OCI-LY7 (cell line): ENCODE results near the gene OR52D1. TPM values are rescaled to one million over a fixed set of nuclear protein-coding genes. Genes with fewer than 3 reads are reported as not detected.

Experiments used
- BruUV-seq: library from RNA; stranded (reverse); fragments of 400-500 nt; replicated peaks from 2 replicates; lab custom pipeline; 2021; lab: Mats Ljungman, UMichigan
- CTCF ChIA-PET: fragments of 300-600 bp; sonication (Branson Sonifier 250); formaldehyde crosslinking; loops from one replicate; lab custom pipeline; 2022; ENCODE audit warnings: antibody characterized with exemption; ENCODE audit not compliant: unreplicated experiment; lab: Charles Lee
- POLR2A ChIA-PET: fragments of 300-600 bp; sonication (Branson Sonifier 250); formaldehyde crosslinking; loops from one replicate; lab custom pipeline; 2022; ENCODE audit warnings: antibody characterized with exemption; lab: Charles Lee
- DNase-seq: peaks from one replicate; pipeline ENCODE4 v3.0.0-alpha.2; 2015; ENCODE audit warnings: low spot score
- H2AFZ ChIP-seq: fragments of 200-600 bp; sonication (generic), shearing (Covaris generic); 2 replicates; pipeline ENCODE4 v1.6.1; 2014; ENCODE audit warnings: mild to moderate bottlenecking, antibody characterized with exemption, low read length, moderate library complexity
- H3K27ac ChIP-seq: fragments of 200-600 bp; sonication (generic); 2 replicates; pipeline ENCODE4 v1.5.1; 2014; ENCODE audit warnings: mixed run types, low read depth, mild to moderate bottlenecking, moderate library complexity, low read length, inconsistent platforms; ENCODE audit not compliant: poor library complexity, severe bottlenecking
- H3K36me3 ChIP-seq: fragments of 200-600 bp; sonication (generic); 2 replicates; pipeline ENCODE4 v1.6.1; 2014; ENCODE audit warnings: mild to moderate bottlenecking, antibody characterized with exemption, low read length, moderate library complexity, mixed read lengths; ENCODE audit not compliant: insufficient read depth
- H3K4me1 ChIP-seq: fragments of 200-600 bp; sonication (generic); 2 replicates; pipeline ENCODE4 v1.5.1; 2014; ENCODE audit warnings: mild to moderate bottlenecking, low read length; ENCODE audit not compliant: insufficient read depth, poor library complexity, severe bottlenecking
- H3K4me2 ChIP-seq: fragments of 200-600 bp; sonication (generic); 2 replicates; pipeline ENCODE4 v1.6.1; 2014; ENCODE audit warnings: mild to moderate bottlenecking, low read length
- H3K4me3 ChIP-seq: fragments of 200-600 bp; sonication (generic); 2 replicates; pipeline ENCODE4 v1.5.1; 2014; ENCODE audit warnings: mild to moderate bottlenecking, low read depth, low read length; ENCODE audit not compliant: poor library complexity, severe bottlenecking
- H3K79me2 ChIP-seq: fragments of 200-600 bp; sonication (generic); 2 replicates; pipeline ENCODE4 v1.6.1; 2016; ENCODE audit warnings: low read depth, mild to moderate bottlenecking, low read length, moderate library complexity, mixed read lengths; ENCODE audit not compliant: insufficient read depth
- H3K9me2 ChIP-seq: fragments of 200-600 bp; sonication (generic); 2 replicates; pipeline ENCODE4 v1.6.1; 2016; ENCODE audit warnings: mild to moderate bottlenecking, low read length, mixed read lengths; ENCODE audit not compliant: insufficient read depth
- H3K9me3 ChIP-seq: fragments of 200-600 bp; sonication (generic); 2 replicates; pipeline ENCODE4 v1.6.1; 2014; ENCODE audit warnings: mild to moderate bottlenecking, mixed run types, low read length, mixed read lengths
- H4K20me1 ChIP-seq: fragments of 200-600 bp; sonication (generic); 2 replicates; pipeline ENCODE4 v1.6.1; 2014; ENCODE audit warnings: mild to moderate bottlenecking, antibody characterized with exemption, low read length, moderate library complexity, mixed read lengths; ENCODE audit not compliant: insufficient read depth
- EZH2phosphoT487 ChIP-seq: fragments of 200-600 bp; sonication (generic); IDR thresholded peaks from 2 replicates; pipeline ENCODE4 v1.6.1; 2018; ENCODE audit warnings: low read depth, borderline replicate concordance, mild to moderate bottlenecking, mixed run types, antibody characterized with exemption, low read length, moderate library complexity, mixed read lengths
- intact Hi-C: fragments of 100-400 bp; cut with micrococcal nuclease; formaldehyde crosslinking; loops from one replicate; pipeline ENCODE4 v1.10.0; 2022; ENCODE audit not compliant: unreplicated experiment
- total RNA-seq, 2 experiments: library from RNA; depleted of rRNA in 1 of 2; stranded (reverse); fragments of >200 nt in 1 of 2; shearing (Covaris generic) in 1 of 2; gene quantifications; 2 replicates each; pipeline ENCODE4 v1.2.3, GENCODE V29; 2014 to 2022
- TF ChIP-seq, protein P1 (sequence below): fragments of 200-600 bp; sonication (generic); conservative IDR thresholded peaks from 2 replicates; pipeline ENCODE4 v1.5.1; 2014; ENCODE audit warnings: mild to moderate bottlenecking, antibody characterized with exemption, low read length, moderate library complexity, mixed read lengths

Gene OR52D1
- total RNA-seq, 2 experiments from 2014 or later = not detected

DNA sequence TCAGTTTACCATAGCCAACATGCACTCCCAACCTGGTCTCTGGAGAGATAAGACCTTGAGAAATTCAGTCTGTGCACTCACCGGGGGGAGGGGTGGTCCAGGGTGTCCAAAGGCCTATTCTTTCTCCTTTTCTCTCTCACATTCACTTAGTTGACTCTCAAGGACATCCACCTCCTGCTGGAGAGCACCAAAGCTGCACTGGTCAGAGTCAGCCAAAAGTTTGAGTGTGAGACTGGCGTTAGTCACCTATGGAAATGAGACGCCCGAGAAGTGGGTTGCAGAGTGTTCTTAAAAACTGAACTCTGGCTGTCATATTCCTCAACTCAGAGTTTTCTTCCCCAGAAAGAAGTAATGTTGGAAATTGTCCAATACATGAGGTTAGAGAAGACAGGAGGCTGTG lies 33.1 kb downstream of the OR52D1 start:
- POLR2A ChIA-PET = no interaction called here
- intact Hi-C loops = no loop called here
- H3K4me1 ChIP-seq = no peaks in the 10 kb centered on the region
- no peak overlapping the region for H2AFZ ChIP-seq
- no peak overlapping the region for H3K4me2 ChIP-seq
- H3K9me3 ChIP-seq = no peaks in the 10 kb centered on the region
- no peaks in the 10 kb centered on the region for H3K9me2 ChIP-seq
- DNase-seq = no peak
- no peaks in the 10 kb centered on the region for H4K20me1 ChIP-seq
- no peak overlapping the region for H3K27ac ChIP-seq
- TF ChIP-seq, protein P1, sequence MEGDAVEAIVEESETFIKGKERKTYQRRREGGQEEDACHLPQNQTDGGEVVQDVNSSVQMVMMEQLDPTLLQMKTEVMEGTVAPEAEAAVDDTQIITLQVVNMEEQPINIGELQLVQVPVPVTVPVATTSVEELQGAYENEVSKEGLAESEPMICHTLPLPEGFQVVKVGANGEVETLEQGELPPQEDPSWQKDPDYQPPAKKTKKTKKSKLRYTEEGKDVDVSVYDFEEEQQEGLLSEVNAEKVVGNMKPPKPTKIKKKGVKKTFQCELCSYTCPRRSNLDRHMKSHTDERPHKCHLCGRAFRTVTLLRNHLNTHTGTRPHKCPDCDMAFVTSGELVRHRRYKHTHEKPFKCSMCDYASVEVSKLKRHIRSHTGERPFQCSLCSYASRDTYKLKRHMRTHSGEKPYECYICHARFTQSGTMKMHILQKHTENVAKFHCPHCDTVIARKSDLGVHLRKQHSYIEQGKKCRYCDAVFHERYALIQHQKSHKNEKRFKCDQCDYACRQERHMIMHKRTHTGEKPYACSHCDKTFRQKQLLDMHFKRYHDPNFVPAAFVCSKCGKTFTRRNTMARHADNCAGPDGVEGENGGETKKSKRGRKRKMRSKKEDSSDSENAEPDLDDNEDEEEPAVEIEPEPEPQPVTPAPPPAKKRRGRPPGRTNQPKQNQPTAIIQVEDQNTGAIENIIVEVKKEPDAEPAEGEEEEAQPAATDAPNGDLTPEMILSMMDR = no peak
- TF ChIP-seq EZH2phosphoT487 = no peak
- BruUV-seq = no TSS peak
- no peak overlapping the region for H3K4me3 ChIP-seq
- H3K79me2 ChIP-seq = no peaks in the 10 kb centered on the region
- CTCF ChIA-PET = no interaction called here
- no peaks in the 10 kb centered on the region for H3K36me3 ChIP-seq

- no peak for DNase-seq
- Histone ChIP-seq H3K79me2 (no peaks in the 10 kb centered on the region), H2AFZ (no peak overlapping the region), H3K4me3 (no peak overlapping the region), H3K4me1 (no peaks in the 10 kb centered on the region), H3K36me3 (no peaks in the 10 kb centered on the region), H4K20me1 (no peaks in the 10 kb centered on the region), H3K9me3 (no peaks in the 10 kb centered on the region), H3K9me2 (no peaks in the 10 kb centered on the region), H3K27ac (no peak overlapping the region), H3K4me2 (no peak overlapping the region)
- no peak for TF ChIP-seq EZH2phosphoT487
- TF ChIP-seq, protein P1 = no peak
- BruUV-seq = no TSS peak
- POLR2A ChIA-PET = no interaction called here
- intact Hi-C loops = no loop called here
- CTCF ChIA-PET = no interaction called here
These were observed 33.8 kb downstream of the OR52D1 start for GRCh38 chr11:5522308-5522707.

DNA sequence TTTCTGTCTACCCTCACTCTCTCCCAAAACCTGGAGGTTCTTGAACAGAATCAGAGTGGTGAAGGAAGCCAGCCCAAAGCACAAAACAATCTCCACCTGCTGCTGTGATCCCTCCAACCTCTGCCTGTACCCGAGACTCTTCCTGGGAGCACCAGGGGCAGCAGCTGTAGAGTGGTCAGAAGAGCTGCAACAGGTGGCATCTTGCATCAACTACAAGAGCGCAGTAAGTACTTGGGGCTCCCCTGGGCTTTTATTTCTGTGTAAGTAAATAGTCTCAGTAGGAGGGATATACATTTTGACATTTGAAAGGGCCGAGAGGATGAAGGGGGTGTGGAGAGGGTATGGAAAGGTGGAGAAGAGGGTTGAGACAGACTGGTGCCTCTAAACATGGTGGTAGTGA lies 36.3 kb downstream of the OR52D1 start:
- TF ChIP-seq, protein P1 = no peak
- TF ChIP-seq EZH2phosphoT487 = no peak
- no peaks in the 10 kb centered on the region for H3K9me2 ChIP-seq
- intact Hi-C loops = no loop called here
- no peak overlapping the region for H3K4me2 ChIP-seq
- ChIA-PET POLR2A (no interaction called here), CTCF (no interaction called here)
- no peaks in the 10 kb centered on the region for H3K36me3 ChIP-seq
- no peaks in the 10 kb centered on the region for H3K79me2 ChIP-seq
- no peak overlapping the region for H3K4me3 ChIP-seq
- no peak for DNase-seq
- H3K9me3 ChIP-seq = no peaks in the 10 kb centered on the region
- BruUV-seq = no TSS peak
- no peaks in the 10 kb centered on the region for H4K20me1 ChIP-seq
- no peaks in the 10 kb centered on the region for H3K4me1 ChIP-seq
- H3K27ac ChIP-seq = no peak overlapping the region
- H2AFZ ChIP-seq = no peak overlapping the region
